Fibroblast of skin of right biceps (primary cell): ENCODE measurements around the gene FOXS1.
"Not testable (repeated sequence)": the region's sequence is repeated elsewhere in the genome, so short reads cannot be mapped to it uniquely, and the experiment has no call there.

Experiments
- DNase-seq: peaks from one replicate; pipeline ENCODE4 v3.0.0-alpha.2; 2013

FOXS1 gene

GRCh38 chr20:31838646-31839292 lies 6.6 kb downstream of the FOXS1 start:
- peak; percentile 32 for DNase-seq

- peak; percentile 72 for DNase-seq
These were observed 7.5 kb downstream of the FOXS1 start for GRCh38 chr20:31837896-31838397.

- peak; percentile 50 for DNase-seq
These were observed 8.4 kb downstream of the FOXS1 start for GRCh38 chr20:31836853-31837608.

- peak; percentile 89 for DNase-seq
These were observed 9.2 kb downstream of the FOXS1 start for GRCh38 chr20:31835977-31836852.

GRCh38 chr20:31835554-31835953 lies 9.8 kb downstream of the FOXS1 start:
- no peak for DNase-seq

- DNase-seq: no peak
These were observed 11.4 kb downstream of the FOXS1 start for GRCh38 chr20:31833931-31834521.

- DNase-seq: no peak
These were observed 12.1 kb downstream of the FOXS1 start for GRCh38 chr20:31833130-31833930.

GRCh38 chr20:31831771-31832306 lies 13.6 kb downstream of the FOXS1 start:
- no peak for DNase-seq

GRCh38 chr20:31831211-31831610 lies 14.2 kb downstream of the FOXS1 start:
- DNase-seq: no peak

GRCh38 chr20:31830406-31830981 lies 14.9 kb downstream of the FOXS1 start:
- no peak for DNase-seq

- DNase-seq: no peak
These were observed 15.7 kb downstream of the FOXS1 start for GRCh38 chr20:31829731-31830130.

- DNase-seq: not testable (repeated sequence)
These were observed 17.4 kb downstream of the FOXS1 start for GRCh38 chr20:31828016-31828415.

GRCh38 chr20:31827059-31827458 lies 18.3 kb downstream of the FOXS1 start:
- DNase-seq: no peak

GRCh38 chr20:31826074-31826473 lies 19.3 kb downstream of the FOXS1 start:
- no peak for DNase-seq

GRCh38 chr20:31824554-31825313 lies 20.7 kb downstream of the FOXS1 start:
- DNase-seq: no peak

GRCh38 chr20:31824125-31824485 lies 21.3 kb downstream of the FOXS1 start:
- DNase-seq: no peak

- peak; percentile 32 for DNase-seq
These were observed 21.9 kb downstream of the FOXS1 start for GRCh38 chr20:31823360-31824124.

GRCh38 chr20:31822421-31823330 lies 22.7 kb downstream of the FOXS1 start:
- DNase-seq: peak; percentile 68

GRCh38 chr20:31821427-31821826 lies 24.0 kb downstream of the FOXS1 start:
- DNase-seq: no peak
